Ascending aorta (tissue), 2 donors: ENCODE results near the gene TXNL4A. TPM values are rescaled to one million over a fixed set of nuclear protein-coding genes. Genes with fewer than 3 reads are reported as not detected.

Experiments used
- DNase-seq, 2 donors: peaks; one replicate each; pipeline ENCODE4 v3.0.0-alpha.2; 2019; ENCODE audit warnings: low spot score in 2 of 2
- H3K27ac ChIP-seq, 2 donors: fragments of 200-600 bp; sonication (generic); one replicate each; pipeline ENCODE4 v1.5.1; 2016 to 2017; ENCODE audit warnings: mild to moderate bottlenecking in 1 of 2
- H3K27me3 ChIP-seq: fragments of 200-600 bp; sonication (generic); one replicate; pipeline ENCODE4 v1.5.1; 2017
- H3K36me3 ChIP-seq, 2 donors: fragments of 200-600 bp; sonication (generic); one replicate each; pipeline ENCODE4 v1.5.1; 2016
- H3K4me1 ChIP-seq, 2 donors: fragments of 200-600 bp; sonication (generic); one replicate each; pipeline ENCODE4 v1.5.1; 2016 to 2017; ENCODE audit warnings: mild to moderate bottlenecking in 1 of 2
- H3K4me3 ChIP-seq, 2 donors: fragments of 200-600 bp; sonication (generic); one replicate each; pipeline ENCODE4 v1.5.1; 2016 to 2017; ENCODE audit warnings: mild to moderate bottlenecking in 1 of 2
- H3K9me3 ChIP-seq, 2 donors: fragments of 200-600 bp; sonication (generic); one replicate each; pipeline ENCODE4 v1.5.1; 2016
- intact Hi-C: fragments of 100-400 bp; cut with DNase I; formaldehyde crosslinking; loops from one replicate; pipeline ENCODE4 v1.15.1; 2023
- total RNA-seq: library from RNA; depleted of rRNA; stranded (reverse); fragments of >200 nt; gene quantifications from one replicate; pipeline ENCODE4 v1.1.0, GENCODE V29; 2016
- TF ChIP-seq, protein P1 (sequence below), 3 experiments: fragments of 200-600 bp in 2 of 3; fragments of 450-650 bp in 1 of 3; sonication (generic) in 2 of 3; IDR thresholded peaks; one replicate each; pipeline ENCODE4 v1.5.1; 2016 to 2019; ENCODE audit warnings: antibody characterized with exemption in 3 of 3, mild to moderate bottlenecking in 1 of 3, moderate library complexity in 1 of 3

The TXNL4A gene
- total RNA-seq, 1 donor from 2014 or later = 16.5 TPM

DNA sequence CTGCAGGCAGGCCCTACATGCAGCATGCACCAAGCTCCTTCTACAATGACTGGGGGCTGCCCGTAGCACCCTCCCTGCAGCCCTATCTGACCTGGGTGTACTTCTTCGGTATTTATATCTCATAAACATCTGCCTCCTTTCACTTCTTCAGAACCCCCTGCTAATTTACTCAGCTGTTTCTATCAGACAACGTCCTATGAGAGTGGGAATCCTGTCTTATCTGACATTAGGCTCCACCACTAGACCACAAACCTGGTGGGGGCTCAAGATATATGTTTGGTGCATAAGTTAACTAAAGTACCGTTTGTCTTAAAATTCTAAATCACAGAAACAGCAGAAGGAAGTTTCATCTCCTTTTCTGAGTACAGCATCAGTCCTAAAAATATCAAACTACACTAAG is 13.3 kb downstream of the TXNL4A start:
- no peaks in the 10 kb centered on the region for H3K4me1 ChIP-seq
- intact Hi-C loops = no loop called here
- H3K27ac ChIP-seq = no peak overlapping the region
- H3K4me3 ChIP-seq = no peak overlapping the region
- H3K9me3 ChIP-seq = no peaks in the 10 kb centered on the region
- DNase-seq = no peak
- H3K27me3 ChIP-seq = no peaks in the 10 kb centered on the region
- TF ChIP-seq, protein P1, sequence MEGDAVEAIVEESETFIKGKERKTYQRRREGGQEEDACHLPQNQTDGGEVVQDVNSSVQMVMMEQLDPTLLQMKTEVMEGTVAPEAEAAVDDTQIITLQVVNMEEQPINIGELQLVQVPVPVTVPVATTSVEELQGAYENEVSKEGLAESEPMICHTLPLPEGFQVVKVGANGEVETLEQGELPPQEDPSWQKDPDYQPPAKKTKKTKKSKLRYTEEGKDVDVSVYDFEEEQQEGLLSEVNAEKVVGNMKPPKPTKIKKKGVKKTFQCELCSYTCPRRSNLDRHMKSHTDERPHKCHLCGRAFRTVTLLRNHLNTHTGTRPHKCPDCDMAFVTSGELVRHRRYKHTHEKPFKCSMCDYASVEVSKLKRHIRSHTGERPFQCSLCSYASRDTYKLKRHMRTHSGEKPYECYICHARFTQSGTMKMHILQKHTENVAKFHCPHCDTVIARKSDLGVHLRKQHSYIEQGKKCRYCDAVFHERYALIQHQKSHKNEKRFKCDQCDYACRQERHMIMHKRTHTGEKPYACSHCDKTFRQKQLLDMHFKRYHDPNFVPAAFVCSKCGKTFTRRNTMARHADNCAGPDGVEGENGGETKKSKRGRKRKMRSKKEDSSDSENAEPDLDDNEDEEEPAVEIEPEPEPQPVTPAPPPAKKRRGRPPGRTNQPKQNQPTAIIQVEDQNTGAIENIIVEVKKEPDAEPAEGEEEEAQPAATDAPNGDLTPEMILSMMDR (IDR thresholded peaks at IDR 0.05) = no peak
- peaks cover 27 to 53% of the 10 kb centered on the region in 2 donors for H3K36me3 ChIP-seq

DNA sequence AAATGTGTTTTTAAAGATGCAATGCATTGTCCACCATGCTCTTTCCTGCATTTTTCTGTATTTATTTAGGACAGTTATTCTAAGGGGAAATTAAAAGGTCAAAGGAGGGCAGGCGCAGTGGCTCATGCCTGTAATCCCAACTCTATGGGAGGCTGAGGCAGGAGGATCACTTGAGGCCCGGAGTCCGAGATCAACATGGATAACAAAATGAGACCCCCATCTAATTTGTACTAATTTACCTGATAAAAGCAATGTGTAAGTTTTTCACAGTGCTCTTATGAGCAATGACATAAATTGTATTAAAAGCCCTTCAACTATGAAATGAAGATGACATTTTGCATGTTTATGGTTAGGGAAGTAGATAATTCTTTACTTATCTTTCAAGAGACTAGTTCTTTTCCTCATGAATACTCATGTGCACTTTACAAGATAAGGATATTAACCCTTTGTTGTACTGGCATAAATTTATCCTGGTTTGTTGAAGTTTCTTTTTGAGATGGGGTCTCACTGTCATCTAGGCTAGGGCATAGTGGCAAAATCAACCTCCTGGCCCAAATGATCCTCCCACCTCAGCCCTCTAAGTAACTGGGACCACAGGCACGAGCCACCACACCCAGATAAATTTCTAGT is 14.2 kb downstream of the TXNL4A start:
- TF ChIP-seq, protein P1 (IDR thresholded peaks at IDR 0.05) = no peak

DNA sequence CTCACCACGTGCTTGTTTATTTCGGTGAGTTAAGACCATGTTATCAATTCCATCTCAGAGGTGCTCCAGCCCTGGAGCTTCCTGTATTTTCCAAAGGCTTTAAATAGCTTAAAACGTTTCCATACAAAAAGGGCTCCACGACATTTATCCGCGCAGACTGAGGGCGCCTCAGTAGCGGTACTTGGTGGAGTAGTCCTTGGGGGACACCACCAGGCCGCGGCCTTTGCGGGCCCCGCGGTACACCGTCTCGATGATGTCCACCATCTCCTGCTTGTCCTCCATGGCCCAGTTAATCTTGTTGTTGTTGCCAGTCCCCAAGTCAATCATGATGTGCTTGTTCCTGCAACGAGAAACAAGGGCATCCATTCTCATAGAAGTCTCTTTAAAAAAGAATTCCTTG is 14.8 kb downstream of the TXNL4A start:
- Histone ChIP-seq H3K36me3 (peaks cover 27 to 55% of the 10 kb centered on the region in 2 donors), H3K4me1 (no peaks in the 10 kb centered on the region), H3K9me3 (no peaks in the 10 kb centered on the region), H3K4me3 (no peak overlapping the region), H3K27me3 (no peaks in the 10 kb centered on the region), H3K27ac (no peak overlapping the region)
- intact Hi-C loops = no loop called here
- no peak for DNase-seq
- TF ChIP-seq, protein P1 (IDR thresholded peaks at IDR 0.05) = no peak

More for the DNA sequence above, 14.2 kb downstream of the TXNL4A start:
- Histone ChIP-seq H3K27me3 (no peaks in the 10 kb centered on the region), H3K36me3 (peaks cover 27 to 55% of the 10 kb centered on the region in 2 donors), H3K4me3 (no peak overlapping the region), H3K9me3 (no peaks in the 10 kb centered on the region), H3K4me1 (no peaks in the 10 kb centered on the region), H3K27ac (no peak overlapping the region)
- intact Hi-C loops = no loop called here
- DNase-seq = no peak

DNA sequence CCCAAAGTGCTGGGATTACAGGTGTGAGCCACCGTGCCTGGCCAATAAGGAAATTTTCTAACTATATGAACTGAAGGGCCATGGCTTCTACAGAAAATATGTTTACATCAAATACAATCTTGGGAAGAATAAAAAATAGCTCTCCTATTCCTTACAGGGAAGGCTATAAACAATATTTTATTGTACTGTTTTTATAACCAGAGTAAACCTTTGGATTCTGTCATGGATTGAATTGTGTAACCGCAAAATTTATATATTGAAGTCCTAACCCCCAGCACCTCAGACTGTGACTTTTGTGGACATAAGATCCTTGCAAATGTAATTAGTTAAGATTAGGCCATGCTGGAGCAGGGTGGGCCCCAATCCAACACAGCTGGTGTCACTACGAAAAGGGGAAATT is 15.6 kb downstream of the TXNL4A start:
- H3K4me1 ChIP-seq = no peaks in the 10 kb centered on the region
- no peak overlapping the region for H3K27ac ChIP-seq
- TF ChIP-seq, protein P1 (IDR thresholded peaks at IDR 0.05) = no peak
- peaks cover 27 to 55% of the 10 kb centered on the region in 2 donors for H3K36me3 ChIP-seq
- no peaks in the 10 kb centered on the region for H3K9me3 ChIP-seq
- DNase-seq = no peak
- H3K4me3 ChIP-seq = no peak overlapping the region
- H3K27me3 ChIP-seq = no peaks in the 10 kb centered on the region
- intact Hi-C loops = no loop called here

DNA sequence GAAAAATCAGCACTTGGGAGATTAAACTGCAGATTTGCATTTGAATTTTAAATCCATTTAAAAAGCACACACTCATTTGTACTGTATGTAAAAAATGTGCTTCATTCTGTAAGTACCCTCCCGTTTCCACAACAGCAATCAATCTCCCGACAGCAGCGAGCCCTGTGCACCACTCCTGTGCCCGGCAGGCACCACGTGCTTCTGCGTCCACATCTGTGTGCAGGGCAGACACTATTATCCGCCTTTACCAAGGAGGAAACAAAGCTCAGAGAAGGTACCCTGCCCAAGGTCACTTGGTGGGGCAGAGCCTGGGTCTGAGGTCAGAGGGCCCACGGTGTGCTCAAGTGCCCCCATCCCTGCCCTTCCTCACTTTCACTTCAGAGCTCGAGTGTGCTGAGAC is 16.4 kb downstream of the TXNL4A start:
- peaks cover 27 to 55% of the 10 kb centered on the region in 2 donors for H3K36me3 ChIP-seq
- no peak for DNase-seq
- no peak overlapping the region for H3K27ac ChIP-seq

More for the DNA sequence above, 16.4 kb downstream of the TXNL4A start:
- Histone ChIP-seq H3K27me3 (no peaks in the 10 kb centered on the region), H3K4me1 (no peaks in the 10 kb centered on the region), H3K9me3 (no peaks in the 10 kb centered on the region), H3K4me3 (no peak overlapping the region)
- TF ChIP-seq, protein P1 (IDR thresholded peaks at IDR 0.05) = no peak
- intact Hi-C loops = no loop called here
